Pulmonary artery endothelial cell (primary cell): ENCODE data around the gene TRAF3IP1. TPM values are rescaled to one million over a fixed set of nuclear protein-coding genes. Genes with fewer than 3 reads are reported as not detected.
"Not testable (repeated sequence)": the region's sequence is repeated elsewhere in the genome, so short reads cannot be mapped to it uniquely, and the experiment has no call there.

Source experiments
- DNase-seq: peaks from one replicate; pipeline ENCODE4 v3.0.0-alpha.2; 2011; ENCODE audit warnings: low read depth, low spot score
- total RNA-seq: library from RNA; depleted of rRNA; stranded (reverse); fragments of >200 nt; gene quantifications from 2 replicates; pipeline ENCODE4 v1.2.3, GENCODE V29; 2014

TRAF3IP1 gene
- total RNA-seq, 1 donor from 2014 or later: 10.8 TPM

GRCh38 chr2:238425505-238425978 is 105.2 kb downstream of the TRAF3IP1 start:
- no peak for DNase-seq

GRCh38 chr2:238425979-238426567 is 105.8 kb downstream of the TRAF3IP1 start:
- DNase-seq: no peak

GRCh38 chr2:238426568-238427434 is 106.5 kb downstream of the TRAF3IP1 start, which contains the start of gene ASB1:
Gene ASB1, plus strand, starts transcription at chr2:238426927. Its CDS starts 144 bp downstream, at chr2:238427071.
- peak; percentile 19 for DNase-seq

GRCh38 chr2:238427435-238428162 is 107.3 kb downstream of the TRAF3IP1 start:
- no peak for DNase-seq

GRCh38 chr2:238428866-238429265 is 108.5 kb downstream of the TRAF3IP1 start:
- DNase-seq: no peak

GRCh38 chr2:238430781-238431180 is 110.5 kb downstream of the TRAF3IP1 start:
- DNase-seq: no peak

- DNase-seq: no peak
These were observed 111.1 kb downstream of the TRAF3IP1 start for GRCh38 chr2:238431456-238431855.

- DNase-seq: no peak
These were observed 113.1 kb downstream of the TRAF3IP1 start for GRCh38 chr2:238433300-238433915.

- DNase-seq: no peak
These were observed 113.9 kb downstream of the TRAF3IP1 start for GRCh38 chr2:238433941-238434845.

- DNase-seq: no peak
These were observed 114.8 kb downstream of the TRAF3IP1 start for GRCh38 chr2:238434846-238435751.

- DNase-seq: no peak
These were observed 115.4 kb downstream of the TRAF3IP1 start for GRCh38 chr2:238435752-238436096.

- DNase-seq: peak; percentile 72
These were observed 118.8 kb downstream of the TRAF3IP1 start for GRCh38 chr2:238438856-238439849.

- DNase-seq: no peak
These were observed 119.6 kb downstream of the TRAF3IP1 start for GRCh38 chr2:238439917-238440316.

- no peak for DNase-seq
These were observed 120.0 kb downstream of the TRAF3IP1 start for GRCh38 chr2:238440331-238440730.

- no peak for DNase-seq
These were observed 120.4 kb downstream of the TRAF3IP1 start for GRCh38 chr2:238440767-238441166.

- DNase-seq: no peak
These were observed 121.2 kb downstream of the TRAF3IP1 start for GRCh38 chr2:238441262-238442114.

- DNase-seq: not testable (repeated sequence)
These were observed 121.9 kb downstream of the TRAF3IP1 start for GRCh38 chr2:238442257-238442656.
